NCI-H226 (cell line): ENCODE data around the gene MADCAM1.
"Not testable (repeated sequence)": the region's sequence is repeated elsewhere in the genome, so short reads cannot be mapped to it uniquely, and the experiment has no call there.

Experiments used
- DNase-seq: peaks from one replicate; pipeline ENCODE4 v3.0.0-alpha.2; 2015

MADCAM1 gene

GRCh38 chr19:465056-465816 is 31.1 kb upstream of the MADCAM1 start:
- no peak for DNase-seq

GRCh38 chr19:467554-467953 is 28.7 kb upstream of the MADCAM1 start:
- DNase-seq, result no peak

GRCh38 chr19:468587-469256 is 27.6 kb upstream of the MADCAM1 start:
- no peak for DNase-seq

GRCh38 chr19:469833-470232 is 26.5 kb upstream of the MADCAM1 start:
- no peak for DNase-seq

- no peak for DNase-seq
Measured at GRCh38 chr19:470701-471100, 25.6 kb upstream of the MADCAM1 start.

- no peak for DNase-seq
Measured at GRCh38 chr19:472005-472858, 24.1 kb upstream of the MADCAM1 start.

GRCh38 chr19:474126-475078 is 21.9 kb upstream of the MADCAM1 start:
- DNase-seq, result no peak

- no peak for DNase-seq
Measured at GRCh38 chr19:475360-475759, 20.9 kb upstream of the MADCAM1 start.

- no peak for DNase-seq
Measured at GRCh38 chr19:478236-478903, 17.9 kb upstream of the MADCAM1 start.

- DNase-seq, result no peak
Measured at GRCh38 chr19:478976-479375, 17.3 kb upstream of the MADCAM1 start.

GRCh38 chr19:480016-480855 is 16.1 kb upstream of the MADCAM1 start:
- no peak for DNase-seq

- DNase-seq, result not testable (repeated sequence)
Measured at GRCh38 chr19:481100-481499, 15.2 kb upstream of the MADCAM1 start.

GRCh38 chr19:482186-483041 is 13.9 kb upstream of the MADCAM1 start:
- no peak for DNase-seq

- DNase-seq, result no peak
Measured at GRCh38 chr19:483332-484072, 12.8 kb upstream of the MADCAM1 start.

- no peak for DNase-seq
Measured at GRCh38 chr19:484494-484893, 11.8 kb upstream of the MADCAM1 start.

- no peak for DNase-seq
Measured at GRCh38 chr19:485077-485476, 11.2 kb upstream of the MADCAM1 start.

GRCh38 chr19:485583-486236 is 10.6 kb upstream of the MADCAM1 start:
- DNase-seq, result no peak
